ENCODE data around the gene FARP1.
"Not testable (repeated sequence)": the region's sequence is repeated elsewhere in the genome, so short reads cannot be mapped to it uniquely, and the experiment has no call there.

The FARP1 gene

DNA sequence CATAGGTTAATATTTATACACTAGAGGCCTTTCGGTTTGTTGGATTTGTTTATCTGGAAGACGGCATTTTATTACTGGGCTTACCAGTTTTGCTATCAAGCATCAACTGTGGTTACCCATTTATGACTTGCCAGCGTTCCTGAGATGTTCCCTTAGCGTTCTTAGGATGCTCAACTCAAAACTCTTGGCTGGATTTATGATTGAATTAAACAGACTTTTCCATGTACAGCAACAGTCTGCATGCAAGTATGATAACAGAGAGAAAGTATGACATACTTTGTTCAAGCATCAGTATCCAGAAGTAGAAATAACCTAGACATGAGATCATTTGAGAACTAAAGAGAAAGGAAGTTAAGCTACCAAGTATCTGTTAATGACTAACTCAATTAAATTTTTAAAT is 64.1 kb downstream of the FARP1 start:
- DNase-seq: no peak

DNA sequence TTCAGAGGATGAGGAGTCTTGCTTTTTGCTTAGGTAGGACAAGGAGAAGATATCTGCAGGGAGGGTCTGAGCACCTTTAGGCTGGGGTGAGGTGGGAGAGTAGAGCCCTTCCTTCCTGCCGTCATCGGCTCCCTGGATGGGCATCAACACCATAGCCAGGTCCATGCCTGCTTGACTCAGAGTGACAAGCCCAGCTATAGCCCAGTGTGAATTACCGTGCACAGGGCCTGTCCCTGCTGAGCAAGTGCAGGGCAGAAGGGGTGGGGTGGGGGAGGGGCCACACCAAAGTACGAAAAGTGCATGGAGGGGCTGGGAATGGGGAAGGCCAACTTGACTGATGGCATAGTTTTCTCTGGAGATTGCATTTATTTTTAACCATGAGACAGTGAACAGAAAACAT is 64.5 kb downstream of the FARP1 start:
- DNase-seq: no peak

DNA sequence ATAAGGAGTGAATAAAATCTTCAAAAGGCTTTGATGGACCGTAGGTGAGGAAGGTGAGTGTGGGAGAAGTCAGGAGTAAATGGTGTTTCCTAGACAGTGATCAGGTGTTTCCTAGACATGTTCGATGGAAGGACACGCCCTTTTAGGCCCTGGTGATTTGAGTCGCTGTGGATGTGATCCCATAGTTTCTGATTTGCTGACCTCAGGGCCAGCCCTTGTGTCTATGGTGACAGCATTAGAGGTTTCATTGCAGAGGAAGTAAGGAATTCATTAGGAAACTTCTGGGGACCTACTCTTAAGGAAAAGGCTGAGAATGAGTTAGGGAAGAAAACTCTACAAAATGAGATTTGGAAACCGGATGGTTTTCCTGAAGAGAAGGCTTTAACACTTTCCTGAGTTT is 65.7 kb downstream of the FARP1 start:
- no peak for DNase-seq

DNA sequence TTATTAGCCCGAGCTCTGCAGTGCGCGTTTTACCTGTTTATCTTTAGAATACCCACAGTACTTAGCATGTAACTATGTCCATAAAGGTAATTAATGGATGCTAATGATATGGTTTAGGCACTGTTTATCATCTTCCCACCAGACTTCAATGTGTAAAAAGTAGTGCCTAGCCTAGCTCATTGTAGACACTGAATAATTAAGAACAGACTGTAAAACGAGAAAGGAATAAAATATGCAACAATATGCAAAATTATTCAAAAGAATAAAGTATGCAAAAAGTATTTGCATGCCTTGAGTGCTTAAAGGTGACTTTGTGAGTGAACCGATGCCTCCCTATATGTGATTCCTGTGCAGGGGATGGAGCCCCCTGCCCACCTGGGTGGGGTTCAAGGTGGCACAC is 69.9 kb downstream of the FARP1 start:
- DNase-seq: no peak

DNA sequence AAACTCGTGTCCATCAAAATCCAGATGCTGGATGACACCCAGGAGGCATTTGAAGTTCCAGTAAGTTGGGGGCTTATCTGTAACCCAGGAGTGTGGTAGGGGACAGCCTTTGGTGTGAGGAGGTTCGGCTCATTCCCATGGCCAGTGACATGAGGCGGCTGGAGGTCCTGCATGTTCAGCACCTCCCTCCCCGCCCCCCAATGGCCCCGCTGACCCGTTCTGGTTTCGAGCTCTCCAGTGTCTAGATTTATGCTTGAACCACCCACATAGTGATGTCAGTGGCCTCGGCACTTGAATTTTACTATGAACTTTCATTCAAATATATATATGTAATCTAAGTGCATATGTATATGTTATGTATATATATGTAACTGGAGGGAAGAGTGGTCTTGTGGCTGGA is 70.5 kb downstream of the FARP1 start:
- no peak for DNase-seq

DNA sequence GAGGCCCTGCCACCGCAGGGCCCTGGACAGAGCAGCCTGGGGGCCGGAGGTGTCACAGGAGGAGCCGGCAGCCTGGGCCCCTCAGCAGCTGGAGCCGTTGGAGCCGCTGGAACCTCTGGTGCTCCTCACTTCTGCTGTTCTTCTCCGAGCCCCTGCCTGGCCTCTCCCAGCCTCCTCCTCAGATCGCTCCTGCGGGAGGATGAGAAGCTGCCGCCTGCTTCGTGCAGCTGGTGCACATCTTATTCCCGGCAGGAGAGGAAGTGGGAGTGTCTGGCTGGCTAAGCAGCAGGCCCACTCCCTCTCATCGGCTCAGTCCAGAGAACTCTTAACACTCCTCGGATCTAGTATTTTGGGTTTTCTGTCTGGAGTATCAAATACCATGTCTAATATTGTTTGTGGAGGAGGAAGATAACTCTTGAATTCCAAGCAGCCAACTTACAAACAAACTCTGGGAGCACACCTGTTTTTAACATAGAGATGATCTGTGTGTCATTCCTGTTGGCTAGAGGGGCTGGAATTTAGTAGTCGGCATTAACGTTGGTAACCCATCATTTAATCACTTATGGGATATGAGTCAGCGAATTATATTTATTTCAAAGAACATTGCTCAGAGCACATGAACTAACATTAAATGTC is 71.2 kb downstream of the FARP1 start:
- DNase-seq: no peak

DNA sequence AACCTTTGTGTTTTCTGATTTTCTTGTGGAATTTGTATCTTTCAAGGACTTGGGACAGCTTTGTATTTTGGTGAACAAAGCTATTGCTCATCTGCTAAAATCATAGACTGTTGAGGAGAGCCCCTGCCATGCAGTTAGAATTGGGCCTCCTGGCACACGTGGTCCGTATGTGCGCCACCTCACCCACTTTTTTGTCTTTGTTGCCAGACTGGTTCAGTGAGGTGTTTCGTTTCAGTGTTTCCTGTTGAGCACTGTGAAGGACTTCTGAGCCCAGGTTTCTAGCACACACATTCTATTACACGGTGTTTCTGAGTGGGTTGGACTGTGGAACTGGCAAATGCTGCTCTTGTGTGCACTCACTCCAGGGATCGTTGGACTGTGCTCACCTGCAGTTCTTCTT is 71.8 kb downstream of the FARP1 start:
- no peak for DNase-seq

DNA sequence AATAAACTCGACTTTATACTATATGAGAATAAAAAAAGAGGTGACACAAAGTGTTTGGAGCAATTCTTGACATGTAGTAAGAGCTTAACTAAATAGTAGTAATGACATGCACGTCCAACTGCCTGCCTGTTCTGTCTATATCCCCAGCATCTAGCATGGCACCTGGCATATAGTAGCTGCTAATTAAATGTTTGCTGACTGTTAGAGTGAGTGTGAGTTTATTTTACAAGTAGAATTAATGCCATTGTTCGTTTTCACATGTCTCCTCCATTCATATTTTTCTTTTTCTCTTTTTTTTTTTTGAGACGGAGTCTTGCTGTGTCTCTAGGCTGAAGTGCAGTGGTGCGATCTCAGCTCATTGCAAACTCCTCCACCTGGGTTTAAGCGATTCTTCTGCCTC is 72.6 kb downstream of the FARP1 start:
- no peak for DNase-seq

DNA sequence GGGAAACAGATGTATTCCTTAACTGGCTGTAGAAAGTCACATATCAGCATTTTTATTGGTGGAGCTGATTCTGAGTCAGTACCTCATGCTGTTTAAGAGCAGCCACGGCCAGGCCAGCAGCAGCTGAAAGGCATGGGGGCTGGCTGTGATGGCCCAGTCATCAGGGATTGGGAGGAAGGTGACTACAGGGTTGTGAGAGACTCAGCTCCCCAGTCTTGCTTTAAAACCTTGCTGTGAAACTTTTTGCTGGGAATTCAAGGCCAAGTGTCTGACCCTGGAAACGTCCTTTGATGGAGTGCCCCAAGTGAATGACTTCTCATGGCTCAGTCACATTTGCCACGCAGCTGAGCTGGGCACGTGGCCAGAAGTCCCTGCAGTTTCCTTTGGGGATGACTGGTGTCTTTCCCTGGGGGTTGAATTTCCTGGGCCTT is 73.3 kb downstream of the FARP1 start:
- DNase-seq: no peak

DNA sequence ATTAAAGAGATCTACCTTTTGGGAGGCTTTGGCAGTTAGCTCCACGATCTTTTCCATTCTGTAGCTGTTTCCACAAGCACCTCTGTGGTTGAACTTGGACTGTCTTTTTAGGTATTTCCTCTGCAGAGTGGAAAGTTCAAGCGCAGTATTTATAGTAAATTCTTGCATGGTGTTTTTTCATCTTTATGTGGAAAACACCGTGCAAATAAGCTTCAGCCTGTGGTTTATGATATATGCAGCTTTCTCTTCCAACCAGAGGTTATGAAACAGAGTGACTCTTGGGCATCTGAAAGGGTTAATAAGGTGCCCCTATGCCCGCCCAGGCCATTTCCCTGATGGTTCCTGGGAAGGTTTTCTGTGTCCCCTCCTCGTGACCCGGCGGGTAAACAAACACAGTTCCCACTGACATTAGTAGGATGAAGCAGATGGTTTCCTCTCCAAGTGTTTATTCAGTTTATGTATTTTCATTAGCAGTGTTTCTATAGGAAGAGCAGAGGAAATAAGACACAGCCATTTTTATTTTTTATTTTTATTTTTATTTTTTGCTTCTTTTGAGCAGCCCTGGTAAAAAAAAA is 73.9 kb downstream of the FARP1 start:
- no peak for DNase-seq

DNA sequence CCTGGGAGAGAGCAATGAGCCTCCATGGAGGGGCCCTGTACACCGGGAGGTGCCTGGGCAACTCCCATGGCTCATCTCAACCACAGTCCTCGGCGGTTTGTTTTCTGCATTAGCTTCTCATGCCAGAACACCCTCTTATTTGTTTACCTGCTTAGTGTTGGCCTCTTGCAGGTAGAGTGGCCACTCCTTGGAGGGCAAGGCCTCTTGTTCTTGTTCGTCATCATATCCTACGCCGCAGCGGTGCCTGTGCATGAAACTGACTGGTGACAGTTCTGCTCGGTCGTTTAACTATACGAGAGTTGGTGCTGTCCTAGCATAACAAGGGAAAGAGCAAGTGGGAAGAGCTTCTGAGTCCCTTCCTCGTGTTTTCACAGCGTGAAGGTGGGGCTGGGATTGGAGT is 74.7 kb downstream of the FARP1 start:
- DNase-seq: no peak

DNA sequence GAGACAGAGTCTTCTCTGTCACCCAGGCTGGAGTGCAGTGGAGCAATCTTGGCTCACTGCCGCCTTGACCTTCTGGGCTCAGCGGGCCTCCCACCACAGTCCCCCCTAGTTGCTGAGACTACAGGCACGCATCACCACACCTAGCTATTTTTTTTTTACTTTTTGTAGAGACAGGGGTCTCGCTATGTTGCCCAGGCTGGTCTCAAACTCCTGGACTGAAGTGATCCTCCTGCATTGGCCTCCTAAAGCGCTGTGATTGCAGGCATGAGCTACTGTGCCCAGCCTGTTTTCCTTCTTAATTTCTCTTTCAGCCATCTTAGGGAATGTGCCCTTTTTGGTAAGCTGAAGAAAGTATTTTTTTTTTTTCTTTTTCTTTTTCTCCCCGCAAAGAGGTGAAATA is 76.8 kb downstream of the FARP1 start:
- no peak for DNase-seq

DNA sequence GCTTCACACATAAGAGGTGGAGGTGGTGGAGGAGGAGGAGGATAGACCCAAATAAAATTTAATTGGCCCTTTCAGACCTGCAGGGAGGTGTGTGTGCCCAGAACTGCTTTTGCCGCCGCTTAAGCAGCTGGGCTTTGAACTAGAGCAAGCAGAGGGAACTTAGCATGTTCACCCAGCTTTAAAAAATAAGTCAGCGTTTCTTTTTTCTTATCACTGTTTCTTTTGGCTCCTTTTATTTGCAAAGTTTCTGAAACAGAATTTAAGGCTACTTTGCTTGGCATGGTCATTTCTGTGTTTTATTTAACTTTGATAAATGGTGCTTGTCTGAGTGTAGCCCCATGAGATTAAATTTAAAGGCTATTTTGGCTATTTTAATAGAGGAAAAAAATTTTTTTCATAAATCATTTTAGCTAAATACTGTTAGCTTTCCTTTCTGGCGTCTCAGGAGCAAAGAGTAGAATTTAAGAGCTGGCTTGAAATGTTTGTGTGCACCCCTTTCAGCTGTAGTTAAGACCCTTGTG is 77.4 kb downstream of the FARP1 start:
- no peak for DNase-seq

DNA sequence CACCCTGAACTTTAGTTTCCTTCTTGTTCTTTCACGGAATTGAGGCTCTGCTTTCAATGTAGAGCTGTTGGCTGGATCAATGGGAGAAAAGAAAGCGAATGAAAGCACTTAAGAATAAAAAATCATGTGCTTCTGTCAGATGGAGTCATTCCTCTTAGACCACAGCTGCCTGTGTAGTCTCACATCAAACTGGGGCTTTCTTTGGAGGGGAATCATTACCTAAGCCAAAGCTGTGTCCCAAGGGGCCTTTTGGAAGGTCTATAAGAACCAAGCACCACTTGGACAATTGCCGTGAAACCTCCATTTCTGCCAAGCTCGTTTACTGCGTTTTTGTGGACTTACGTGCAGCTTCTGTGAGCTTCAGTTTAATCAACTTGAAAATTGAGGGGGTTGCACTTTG is 78.3 kb downstream of the FARP1 start:
- no peak for DNase-seq

DNA sequence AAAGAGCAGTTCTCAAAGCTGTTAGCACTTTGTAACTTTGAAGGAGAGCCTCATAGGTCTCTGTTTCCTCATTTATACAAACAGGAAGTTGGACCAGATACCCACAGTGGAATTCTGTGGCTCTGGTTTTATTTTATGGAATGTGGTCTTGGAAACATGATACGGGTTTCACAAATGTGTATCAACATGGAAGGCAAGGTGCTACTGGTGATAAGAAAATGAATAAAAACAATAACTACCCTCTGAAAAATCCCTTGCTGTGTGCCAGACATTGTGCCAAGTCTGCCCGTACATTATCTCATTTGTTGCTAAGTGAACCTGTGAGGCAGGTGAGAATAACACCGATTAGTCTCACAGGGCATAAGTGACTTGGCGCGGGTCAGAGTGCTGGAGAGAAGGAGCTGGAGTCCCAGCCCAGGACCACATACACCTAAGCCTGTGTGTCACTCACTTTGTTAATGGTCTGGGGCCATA is 79.2 kb downstream of the FARP1 start:
- DNase-seq: no peak

DNA sequence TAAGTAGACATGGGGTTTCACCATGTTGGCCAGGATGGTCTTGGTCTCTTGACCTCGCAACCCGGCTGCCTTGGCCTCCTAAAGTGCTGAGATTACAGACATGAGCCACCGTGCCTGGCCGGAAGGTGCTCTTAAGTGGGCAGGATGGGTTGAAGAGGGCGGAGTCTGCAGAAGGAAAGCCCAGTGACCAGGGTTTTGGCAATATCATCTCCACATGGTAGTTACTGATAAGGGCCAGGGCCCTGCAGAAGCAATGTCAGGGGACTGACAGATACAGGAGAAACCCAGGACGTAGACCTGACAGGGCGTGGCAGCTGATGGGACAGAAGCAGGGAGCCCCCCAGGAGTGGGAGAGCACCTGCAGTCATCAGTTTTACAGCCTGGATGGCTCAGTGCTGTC is 79.9 kb downstream of the FARP1 start:
- DNase-seq: no peak

DNA sequence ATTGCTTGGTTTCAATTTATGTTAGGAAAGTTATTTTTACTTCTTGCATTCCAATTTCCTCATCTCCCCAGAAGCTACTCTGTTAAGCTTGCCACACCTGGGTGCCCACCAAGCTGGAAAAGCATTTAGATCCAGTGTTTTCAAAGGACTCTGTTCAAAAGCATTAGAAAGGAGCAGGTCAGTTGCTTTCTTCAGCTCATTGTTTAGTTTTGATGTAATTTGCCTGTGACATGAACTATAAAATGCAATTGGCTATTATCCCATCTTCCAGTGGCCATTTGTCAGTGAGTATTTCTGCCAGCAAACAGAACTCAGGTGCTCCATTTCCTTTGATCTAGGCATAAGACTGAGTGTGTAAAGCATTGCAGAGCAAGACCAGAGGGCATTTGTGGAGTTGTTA is 80.8 kb downstream of the FARP1 start:
- DNase-seq: no peak

DNA sequence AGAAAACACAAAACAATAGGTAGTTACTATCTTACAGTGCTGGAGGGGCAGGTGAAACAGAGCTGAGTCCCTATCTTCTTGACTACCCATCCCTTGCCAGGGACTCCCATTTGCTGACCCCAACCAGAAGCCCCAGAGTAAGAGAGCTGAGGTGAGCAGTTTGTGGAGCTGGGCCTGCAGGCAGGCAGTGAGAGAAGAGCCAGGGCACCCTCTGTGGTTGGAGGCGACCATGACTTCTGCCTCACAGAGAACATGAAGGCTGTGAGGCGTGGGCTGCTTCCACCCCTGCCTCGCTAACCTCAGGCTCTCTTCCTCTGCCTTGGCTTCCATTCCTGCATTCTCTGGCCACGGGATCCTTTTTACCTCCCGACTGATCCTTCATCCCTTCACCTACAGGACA is 81.7 kb downstream of the FARP1 start:
- DNase-seq: no peak

DNA sequence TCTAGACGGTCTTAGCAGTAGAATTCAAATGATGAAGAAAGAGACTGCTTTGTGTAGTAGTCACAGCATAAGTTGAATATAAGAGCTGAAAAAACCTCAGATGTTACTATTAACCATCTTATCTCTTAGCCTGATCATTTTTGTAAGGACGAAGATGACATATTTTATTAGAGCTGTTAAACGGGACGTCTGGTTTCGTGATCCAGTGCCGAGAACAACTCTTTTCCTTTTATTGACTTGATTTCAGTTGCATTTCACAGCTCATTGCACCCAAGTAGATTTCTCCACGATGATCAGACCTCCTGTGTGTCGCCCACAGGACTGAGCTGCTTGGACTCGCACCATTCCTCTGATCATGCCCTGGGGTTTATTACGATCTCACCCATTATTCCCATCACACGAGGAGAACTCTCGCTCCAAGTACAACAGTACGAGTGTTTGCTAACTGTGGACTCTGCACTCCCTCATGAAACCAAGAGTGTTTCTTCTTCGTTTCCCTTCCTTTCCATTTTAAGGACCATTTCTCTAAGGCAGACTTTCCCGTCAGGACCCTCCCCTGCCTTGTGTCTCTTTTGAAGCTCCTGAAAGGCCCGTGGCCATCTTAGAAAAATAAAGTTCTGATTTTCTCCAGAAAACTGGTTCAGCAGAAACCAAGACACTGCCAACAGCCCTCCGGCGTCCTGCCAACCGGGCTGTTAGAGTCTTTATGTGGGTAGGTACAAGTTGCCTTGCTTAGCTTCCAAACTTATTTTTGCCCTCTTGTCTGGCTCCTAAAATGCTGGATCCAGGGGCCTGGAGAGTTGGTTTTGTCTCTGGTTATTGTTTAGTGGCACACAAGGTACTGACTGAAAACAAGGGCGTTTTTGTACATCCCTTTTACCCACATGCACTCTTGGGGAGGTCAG is 82.4 kb downstream of the FARP1 start:
- no peak for DNase-seq

DNA sequence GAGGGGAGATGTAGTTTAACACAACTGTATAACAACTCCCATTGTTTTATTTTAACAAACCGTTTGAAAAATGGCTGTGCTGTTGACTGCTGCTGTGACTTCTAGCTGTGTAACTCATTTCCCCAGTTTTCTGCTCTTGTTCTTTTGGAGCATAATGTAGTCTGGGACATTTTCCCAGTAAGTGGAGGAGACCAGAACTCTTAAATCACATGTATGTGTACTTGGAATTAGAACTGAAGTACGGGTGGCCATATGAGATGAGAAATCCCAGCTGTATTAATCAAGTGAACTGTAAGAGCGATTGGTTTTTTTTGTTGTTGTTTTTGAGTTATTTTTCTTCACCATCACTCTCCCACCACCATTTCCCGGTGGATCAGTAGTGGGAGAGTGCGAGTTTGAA is 83.6 kb downstream of the FARP1 start:
- DNase-seq: no peak

DNA sequence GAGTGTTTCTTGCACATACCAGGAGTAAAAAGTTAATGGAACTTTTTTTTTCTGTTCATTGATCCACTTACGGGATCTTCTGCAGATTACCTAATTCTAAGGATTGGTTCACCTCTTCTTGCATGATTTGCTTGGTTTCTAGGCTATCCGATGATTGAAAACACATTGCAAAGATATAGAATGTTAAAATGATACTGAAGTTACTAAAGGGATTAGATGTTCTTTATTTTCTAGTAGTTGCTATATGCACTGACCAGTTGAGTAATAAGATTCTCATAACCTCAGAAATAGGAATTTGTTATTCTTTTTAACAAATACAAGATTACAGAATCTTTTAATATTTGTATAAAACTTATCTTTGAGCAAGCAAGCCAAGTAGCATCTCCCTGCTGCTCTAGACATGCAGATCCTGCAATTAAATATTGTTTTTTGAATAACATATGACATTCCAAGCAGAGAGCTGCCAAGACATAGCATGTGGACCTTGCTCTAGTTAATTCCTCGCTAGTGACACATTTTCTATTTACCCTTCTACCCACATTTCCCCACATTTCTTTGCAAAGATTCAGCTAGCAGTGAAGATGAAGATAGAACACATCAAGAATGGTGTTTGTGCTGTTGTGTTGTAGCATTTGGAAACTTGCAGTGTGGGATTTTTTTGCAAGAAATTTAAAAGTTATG is 85.9 kb downstream of the FARP1 start:
- DNase-seq: no peak

DNA sequence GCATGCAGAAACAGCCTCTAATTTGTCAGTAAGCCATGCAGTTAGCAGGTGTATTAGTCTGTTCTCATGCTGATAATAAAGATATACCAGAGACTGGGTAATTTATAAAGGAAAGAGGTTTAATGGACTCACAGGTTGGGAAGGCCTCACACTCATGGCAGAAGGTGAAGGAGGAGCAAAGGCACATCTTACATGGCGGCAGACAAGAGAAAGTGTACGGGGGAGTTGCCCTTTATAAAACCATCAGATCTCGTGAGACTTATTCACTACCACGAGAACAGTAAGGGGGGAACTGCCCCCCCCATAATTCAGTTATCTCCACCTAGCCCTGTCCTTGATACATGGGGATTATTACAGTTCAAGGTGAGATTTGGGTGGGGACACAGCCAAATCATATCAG is 87.9 kb downstream of the FARP1 start:
- DNase-seq: not testable (repeated sequence)

DNA sequence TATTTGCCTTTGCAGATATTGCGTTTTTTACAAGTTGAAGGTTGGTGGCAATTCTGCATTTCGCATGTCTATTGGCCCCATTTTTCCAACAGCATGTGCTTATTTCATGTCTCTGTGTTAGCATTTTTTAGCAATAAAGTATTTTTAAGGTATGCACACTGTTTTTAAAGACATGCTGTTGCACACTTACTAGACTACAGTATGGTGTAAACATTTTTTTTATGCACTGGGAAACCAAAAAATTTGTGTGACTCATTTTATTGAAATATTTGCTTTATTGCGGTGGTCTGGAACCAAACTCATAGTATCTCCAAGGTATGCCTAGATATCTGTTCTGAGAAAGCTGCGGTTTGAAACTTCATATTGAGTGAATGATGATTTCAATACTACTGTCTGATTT is 89.6 kb downstream of the FARP1 start:
- no peak for DNase-seq
